ENCODE measurements around the gene ETV6. TPM values are rescaled to one million over a fixed set of nuclear protein-coding genes. Genes with fewer than 3 reads are reported as not detected.
A peak's percentile ranks its signal among the peaks of the same experiment; 100 is the strongest.

ETV6 gene
- polyA plus RNA-seq, 1 donor (not counting 4 experiments of a cell fraction or from before 2014, with no cell fraction given): 5.3 TPM

DNA sequence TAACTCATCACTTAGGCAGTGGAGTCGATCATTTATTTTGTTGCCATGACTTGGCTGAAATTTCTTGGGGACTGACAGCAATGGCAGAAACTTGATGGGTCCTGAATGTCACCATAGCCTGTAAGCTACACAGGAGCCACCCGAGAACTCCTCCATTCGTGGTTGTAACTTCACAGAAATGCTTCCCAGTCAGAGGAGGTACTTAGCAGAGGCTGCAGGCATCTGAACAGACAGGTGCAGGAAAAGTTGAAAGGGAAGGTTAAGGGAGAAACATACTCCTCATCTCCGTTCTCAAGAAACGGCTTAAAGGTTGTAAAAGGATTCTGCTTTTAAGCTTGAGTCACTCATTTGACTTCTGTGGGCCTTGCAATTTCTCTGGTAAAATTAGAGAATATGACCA is 47.7 kb downstream of the ETV6 start:
- DNase-seq (ENCODE audit: low read depth, low spot score) (no peak), FAIRE-seq (no peak)
- Histone ChIP-seq H3K9ac (ENCODE audit: control insufficient read depth, extremely low read depth, insufficient read depth, low read length) (no peak overlapping the region), H3K4me3 (ENCODE audit: control insufficient read depth in 2 of 3, extremely low read depth in 1 of 3, insufficient read depth in 2 of 3, low read depth in 1 of 3, low read length in 3 of 3) (no peak overlapping the region), H2AFZ (ENCODE audit: control insufficient read depth, low read length) (no peak overlapping the region), H3K79me2 (ENCODE audit: control insufficient read depth, insufficient read depth, low read length) (peaks cover 29% of the 10 kb centered on the region), H3K9me3 (ENCODE audit: control insufficient read depth, low read depth, low read length) (no peaks in the 10 kb centered on the region), H3K9me1 (ENCODE audit: control insufficient read depth, extremely low read depth, insufficient read depth, low read length) (no peaks in the 10 kb centered on the region), H3K4me2 (ENCODE audit: control insufficient read depth, extremely low read depth, insufficient read depth, low read depth, low read length) (no peak overlapping the region), H3K27ac (ENCODE audit: control insufficient read depth, insufficient read depth, low read length) (no peak overlapping the region), H4K20me1 (ENCODE audit: control insufficient read depth, extremely low read depth, insufficient read depth, low read length) (no peaks in the 10 kb centered on the region), H3K36me3 (ENCODE audit: control insufficient read depth in 2 of 2, extremely low read depth in 1 of 2, insufficient read depth in 2 of 2, low read length in 2 of 2) (no peaks in the 10 kb centered on the region), H3K27me3 (ENCODE audit: control insufficient read depth, extremely low read depth, insufficient read depth, low read length) (no peaks in the 10 kb centered on the region), H3K4me1 (ENCODE audit: control insufficient read depth, extremely low read depth, insufficient read depth, low read length) (peaks cover 11% of the 10 kb centered on the region)
- dilution Hi-C loops (cut with MboI; ENCODE audit: extremely low pct_ligation_motif_present, low sequenced_read_pairs): no loop called here
- no peak for TF ChIP-seq EZH2 (IDR thresholded peaks at IDR 0.05; ENCODE audit: low read length)
- TF ChIP-seq, protein P1, sequence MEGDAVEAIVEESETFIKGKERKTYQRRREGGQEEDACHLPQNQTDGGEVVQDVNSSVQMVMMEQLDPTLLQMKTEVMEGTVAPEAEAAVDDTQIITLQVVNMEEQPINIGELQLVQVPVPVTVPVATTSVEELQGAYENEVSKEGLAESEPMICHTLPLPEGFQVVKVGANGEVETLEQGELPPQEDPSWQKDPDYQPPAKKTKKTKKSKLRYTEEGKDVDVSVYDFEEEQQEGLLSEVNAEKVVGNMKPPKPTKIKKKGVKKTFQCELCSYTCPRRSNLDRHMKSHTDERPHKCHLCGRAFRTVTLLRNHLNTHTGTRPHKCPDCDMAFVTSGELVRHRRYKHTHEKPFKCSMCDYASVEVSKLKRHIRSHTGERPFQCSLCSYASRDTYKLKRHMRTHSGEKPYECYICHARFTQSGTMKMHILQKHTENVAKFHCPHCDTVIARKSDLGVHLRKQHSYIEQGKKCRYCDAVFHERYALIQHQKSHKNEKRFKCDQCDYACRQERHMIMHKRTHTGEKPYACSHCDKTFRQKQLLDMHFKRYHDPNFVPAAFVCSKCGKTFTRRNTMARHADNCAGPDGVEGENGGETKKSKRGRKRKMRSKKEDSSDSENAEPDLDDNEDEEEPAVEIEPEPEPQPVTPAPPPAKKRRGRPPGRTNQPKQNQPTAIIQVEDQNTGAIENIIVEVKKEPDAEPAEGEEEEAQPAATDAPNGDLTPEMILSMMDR (optimal IDR thresholded peaks at IDR 0.05 in 1 of 3, IDR thresholded peaks at IDR 0.05 in 1 of 3, conservative IDR thresholded peaks at IDR 0.05 in 1 of 3; ENCODE audit: extremely low read depth in 1 of 3, insufficient read depth in 2 of 3, low read length in 3 of 3): no peak

DNA sequence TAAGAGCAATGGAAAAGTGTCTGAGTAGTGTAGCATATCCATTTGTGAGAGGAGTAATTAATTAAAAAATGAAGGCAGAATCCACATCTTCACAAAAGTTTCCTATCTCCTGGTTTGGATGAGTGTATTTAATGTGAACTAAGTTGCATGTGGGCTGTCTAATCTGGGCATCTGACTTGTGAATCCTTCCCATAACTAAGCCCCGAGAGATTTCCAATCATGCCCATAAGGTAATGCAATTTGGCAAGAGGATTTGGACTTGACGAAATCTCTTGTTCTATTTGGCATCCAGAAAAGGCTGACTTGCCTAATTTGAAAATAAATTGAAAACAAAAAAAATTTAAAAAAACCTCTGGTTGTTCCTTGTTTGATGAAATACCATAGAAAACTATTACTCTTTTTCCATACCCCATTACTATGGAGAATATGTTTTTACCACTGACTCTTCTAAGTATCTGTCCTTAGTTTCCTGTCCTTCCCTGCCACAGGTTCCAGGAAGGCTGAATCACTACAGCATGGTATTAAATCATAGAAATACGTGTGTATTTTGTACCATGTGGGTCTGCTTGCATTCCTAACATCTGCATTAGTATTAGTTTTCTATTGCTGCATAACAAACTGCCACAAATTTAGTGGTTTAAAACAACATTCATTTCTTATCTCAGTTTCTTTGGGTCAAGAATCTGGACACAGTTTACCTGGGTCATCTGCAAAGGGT is 48.4 kb downstream of the ETV6 start:
- Histone ChIP-seq H2AFZ (ENCODE audit: control insufficient read depth, low read length) (no peak overlapping the region), H3K4me2 (ENCODE audit: control insufficient read depth, extremely low read depth, insufficient read depth, low read depth, low read length) (peak overlapping the region; percentile 17), H3K9me3 (ENCODE audit: control insufficient read depth, low read depth, low read length) (no peaks in the 10 kb centered on the region), H3K4me1 (ENCODE audit: control insufficient read depth, extremely low read depth, insufficient read depth, low read length) (peaks cover 11% of the 10 kb centered on the region), H3K36me3 (ENCODE audit: control insufficient read depth in 2 of 2, extremely low read depth in 1 of 2, insufficient read depth in 2 of 2, low read length in 2 of 2) (no peaks in the 10 kb centered on the region), H3K9ac (ENCODE audit: control insufficient read depth, extremely low read depth, insufficient read depth, low read length) (no peak overlapping the region), H3K27ac (ENCODE audit: control insufficient read depth, insufficient read depth, low read length) (peak overlapping the region; percentile 35), H3K79me2 (ENCODE audit: control insufficient read depth, insufficient read depth, low read length) (peaks cover 29% of the 10 kb centered on the region), H3K27me3 (ENCODE audit: control insufficient read depth, extremely low read depth, insufficient read depth, low read length) (no peaks in the 10 kb centered on the region), H4K20me1 (ENCODE audit: control insufficient read depth, extremely low read depth, insufficient read depth, low read length) (no peaks in the 10 kb centered on the region), H3K9me1 (ENCODE audit: control insufficient read depth, extremely low read depth, insufficient read depth, low read length) (no peaks in the 10 kb centered on the region), H3K4me3 (ENCODE audit: control insufficient read depth in 2 of 3, extremely low read depth in 1 of 3, insufficient read depth in 2 of 3, low read depth in 1 of 3, low read length in 3 of 3) (no peak overlapping the region)
- FAIRE-seq: no peak
- no peak for DNase-seq (ENCODE audit: low read depth, low spot score)
- dilution Hi-C loops (cut with MboI; ENCODE audit: extremely low pct_ligation_motif_present, low sequenced_read_pairs): no loop called here
- TF ChIP-seq EZH2 (IDR thresholded peaks at IDR 0.05; ENCODE audit: low read length): no peak
- TF ChIP-seq, protein P1 (optimal IDR thresholded peaks at IDR 0.05 in 1 of 3, IDR thresholded peaks at IDR 0.05 in 1 of 3, conservative IDR thresholded peaks at IDR 0.05 in 1 of 3; ENCODE audit: extremely low read depth in 1 of 3, insufficient read depth in 2 of 3, low read length in 3 of 3): no peak
